Measurements from ENCODE around the gene ZNF410.
"Not testable (repeated sequence)": the region's sequence is repeated elsewhere in the genome, so short reads cannot be mapped to it uniquely, and the experiment has no call there.

The ZNF410 gene

GRCh38 chr14:73861073-73861472 is 25.6 kb upstream of the ZNF410 start:
- Histone ChIP-seq H3K4me1 (ENCODE audit: control insufficient read depth, insufficient read depth, low read length, poor library complexity, severe bottlenecking) (no peaks in the 10 kb centered on the region), H3K36me3 (ENCODE audit: control insufficient read depth, insufficient read depth, low read length) (no peaks in the 10 kb centered on the region), H3K9me3 (ENCODE audit: control insufficient read depth, low read length) (no peaks in the 10 kb centered on the region), H3K4me3 (ENCODE audit: insufficient read depth, low read depth, low read length, poor library complexity, severe bottlenecking) (no peak overlapping the region), H3K27me3 (replicated peaks; ENCODE audit: control insufficient read depth, insufficient read depth, low read length, poor library complexity, severe bottlenecking) (no peaks in the 10 kb centered on the region), H3K27ac (ENCODE audit: insufficient read depth, low read length, poor library complexity, severe bottlenecking) (no peak overlapping the region)
- DNase-seq = no peak

DNA sequence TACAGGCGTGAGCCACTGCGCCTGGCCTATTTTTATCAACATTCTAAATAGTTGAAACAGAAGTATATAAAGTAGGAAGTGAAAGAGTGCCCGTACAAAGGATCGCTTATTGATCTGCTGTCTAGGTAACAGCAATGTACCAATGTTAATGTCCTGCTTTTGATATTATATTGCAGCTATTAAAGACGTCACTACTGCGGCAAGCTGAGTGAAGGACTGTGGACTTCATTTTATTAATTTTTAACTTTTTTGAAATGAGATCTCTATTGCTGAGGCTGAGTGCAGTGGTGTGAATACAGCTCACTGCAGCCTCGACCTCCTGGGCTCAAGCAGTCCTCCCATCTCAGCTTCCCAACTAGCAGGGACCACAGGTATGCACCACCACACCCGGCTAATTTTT is 24.2 kb upstream of the ZNF410 start:
- H3K27ac ChIP-seq (ENCODE audit: insufficient read depth, low read length, poor library complexity, severe bottlenecking) = no peak overlapping the region
- H3K36me3 ChIP-seq (ENCODE audit: control insufficient read depth, insufficient read depth, low read length) = no peaks in the 10 kb centered on the region
- DNase-seq = no peak
- no peaks in the 10 kb centered on the region for H3K27me3 ChIP-seq (replicated peaks; ENCODE audit: control insufficient read depth, insufficient read depth, low read length, poor library complexity, severe bottlenecking)
- no peak overlapping the region for H3K4me3 ChIP-seq (ENCODE audit: insufficient read depth, low read depth, low read length, poor library complexity, severe bottlenecking)
- no peaks in the 10 kb centered on the region for H3K9me3 ChIP-seq (ENCODE audit: control insufficient read depth, low read length)
- no peaks in the 10 kb centered on the region for H3K4me1 ChIP-seq (ENCODE audit: control insufficient read depth, insufficient read depth, low read length, poor library complexity, severe bottlenecking)

GRCh38 chr14:73863209-73863608 is 23.4 kb upstream of the ZNF410 start:
- no peaks in the 10 kb centered on the region for H3K9me3 ChIP-seq (ENCODE audit: control insufficient read depth, low read length)
- H3K36me3 ChIP-seq (ENCODE audit: control insufficient read depth, insufficient read depth, low read length) = no peaks in the 10 kb centered on the region
- no peak overlapping the region for H3K4me3 ChIP-seq (ENCODE audit: insufficient read depth, low read depth, low read length, poor library complexity, severe bottlenecking)
- no peak overlapping the region for H3K27ac ChIP-seq (ENCODE audit: insufficient read depth, low read length, poor library complexity, severe bottlenecking)
- H3K27me3 ChIP-seq (replicated peaks; ENCODE audit: control insufficient read depth, insufficient read depth, low read length, poor library complexity, severe bottlenecking) = no peaks in the 10 kb centered on the region
- no peaks in the 10 kb centered on the region for H3K4me1 ChIP-seq (ENCODE audit: control insufficient read depth, insufficient read depth, low read length, poor library complexity, severe bottlenecking)
- no peak for DNase-seq

GRCh38 chr14:73865534-73866113 is 21.0 kb upstream of the ZNF410 start:
- Histone ChIP-seq H3K4me3 (ENCODE audit: insufficient read depth, low read depth, low read length, poor library complexity, severe bottlenecking) (no peak overlapping the region), H3K4me1 (ENCODE audit: control insufficient read depth, insufficient read depth, low read length, poor library complexity, severe bottlenecking) (no peaks in the 10 kb centered on the region), H3K36me3 (ENCODE audit: control insufficient read depth, insufficient read depth, low read length) (no peaks in the 10 kb centered on the region), H3K27me3 (replicated peaks; ENCODE audit: control insufficient read depth, insufficient read depth, low read length, poor library complexity, severe bottlenecking) (no peaks in the 10 kb centered on the region), H3K9me3 (ENCODE audit: control insufficient read depth, low read length) (no peaks in the 10 kb centered on the region), H3K27ac (ENCODE audit: insufficient read depth, low read length, poor library complexity, severe bottlenecking) (no peak overlapping the region)
- DNase-seq = no peak

GRCh38 chr14:73869754-73870153 is 16.9 kb upstream of the ZNF410 start:
- H3K36me3 ChIP-seq (ENCODE audit: control insufficient read depth, insufficient read depth, low read length); H3K4me3 ChIP-seq (ENCODE audit: insufficient read depth, low read depth, low read length, poor library complexity, severe bottlenecking); H3K27me3 ChIP-seq (replicated peaks; ENCODE audit: control insufficient read depth, insufficient read depth, low read length, poor library complexity, severe bottlenecking); DNase-seq; H3K9me3 ChIP-seq (ENCODE audit: control insufficient read depth, low read length); H3K27ac ChIP-seq (ENCODE audit: insufficient read depth, low read length, poor library complexity, severe bottlenecking); H3K4me1 ChIP-seq (ENCODE audit: control insufficient read depth, insufficient read depth, low read length, poor library complexity, severe bottlenecking): not testable (repeated sequence)

- no peaks in the 10 kb centered on the region for H3K36me3 ChIP-seq (ENCODE audit: control insufficient read depth, insufficient read depth, low read length)
- no peaks in the 10 kb centered on the region for H3K27me3 ChIP-seq (replicated peaks; ENCODE audit: control insufficient read depth, insufficient read depth, low read length, poor library complexity, severe bottlenecking)
- DNase-seq = no peak
- H3K4me3 ChIP-seq (ENCODE audit: insufficient read depth, low read depth, low read length, poor library complexity, severe bottlenecking) = no peak overlapping the region
- no peaks in the 10 kb centered on the region for H3K4me1 ChIP-seq (ENCODE audit: control insufficient read depth, insufficient read depth, low read length, poor library complexity, severe bottlenecking)
- H3K9me3 ChIP-seq (ENCODE audit: control insufficient read depth, low read length) = no peaks in the 10 kb centered on the region
- H3K27ac ChIP-seq (ENCODE audit: insufficient read depth, low read length, poor library complexity, severe bottlenecking) = no peak overlapping the region
These were observed 16.0 kb upstream of the ZNF410 start for GRCh38 chr14:73870525-73871235.

DNA sequence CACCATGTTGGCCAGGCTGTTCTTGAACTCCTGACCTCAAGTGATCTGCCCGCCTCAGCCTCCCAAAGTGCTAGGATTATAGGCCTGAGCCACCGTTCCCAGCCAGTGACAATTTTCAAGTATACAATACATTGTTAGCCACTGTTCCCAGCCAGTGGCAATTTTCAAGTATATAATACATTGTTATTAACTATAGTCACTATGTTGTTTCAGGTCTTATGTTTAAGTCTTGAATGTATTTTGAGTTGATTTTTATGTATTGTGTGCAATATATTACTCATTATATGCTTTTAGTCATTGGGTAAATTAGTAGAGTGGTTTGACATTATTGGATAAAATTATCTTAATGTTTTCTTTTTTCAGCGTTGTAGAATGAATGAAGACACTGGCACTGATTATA is 13.0 kb upstream of the ZNF410 start:
- H3K36me3 ChIP-seq (ENCODE audit: control insufficient read depth, insufficient read depth, low read length) = no peaks in the 10 kb centered on the region
- H3K27ac ChIP-seq (ENCODE audit: insufficient read depth, low read length, poor library complexity, severe bottlenecking) = no peak overlapping the region
- H3K4me3 ChIP-seq (ENCODE audit: insufficient read depth, low read depth, low read length, poor library complexity, severe bottlenecking) = no peak overlapping the region
- no peaks in the 10 kb centered on the region for H3K9me3 ChIP-seq (ENCODE audit: control insufficient read depth, low read length)
- no peaks in the 10 kb centered on the region for H3K4me1 ChIP-seq (ENCODE audit: control insufficient read depth, insufficient read depth, low read length, poor library complexity, severe bottlenecking)
- DNase-seq = no peak
- no peaks in the 10 kb centered on the region for H3K27me3 ChIP-seq (replicated peaks; ENCODE audit: control insufficient read depth, insufficient read depth, low read length, poor library complexity, severe bottlenecking)

DNA sequence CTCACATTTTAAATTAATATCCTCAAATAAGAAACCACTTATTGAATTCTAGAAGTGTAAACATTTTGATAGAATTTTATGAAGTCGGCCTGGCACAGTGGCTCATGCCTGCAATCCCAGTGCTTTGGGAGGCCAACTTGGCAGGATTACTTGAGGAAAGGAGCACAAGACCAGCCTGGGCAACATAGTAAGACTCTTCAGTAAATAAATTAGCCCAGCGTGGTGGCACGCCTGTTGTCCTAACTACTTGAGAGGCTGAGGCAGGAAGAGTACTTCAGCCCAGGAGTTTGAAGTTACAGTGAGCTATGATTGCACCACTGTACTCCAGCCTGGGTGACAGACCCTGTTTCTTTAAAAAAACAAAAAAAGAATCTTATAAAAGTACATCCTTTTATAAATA is 8.9 kb upstream of the ZNF410 start:
- no peaks in the 10 kb centered on the region for H3K4me1 ChIP-seq (ENCODE audit: control insufficient read depth, insufficient read depth, low read length, poor library complexity, severe bottlenecking)
- no peak overlapping the region for H3K4me3 ChIP-seq (ENCODE audit: insufficient read depth, low read depth, low read length, poor library complexity, severe bottlenecking)
- no peak overlapping the region for H3K27ac ChIP-seq (ENCODE audit: insufficient read depth, low read length, poor library complexity, severe bottlenecking)
- H3K36me3 ChIP-seq (ENCODE audit: control insufficient read depth, insufficient read depth, low read length) = no peaks in the 10 kb centered on the region
- H3K9me3 ChIP-seq (ENCODE audit: control insufficient read depth, low read length) = no peaks in the 10 kb centered on the region
- no peaks in the 10 kb centered on the region for H3K27me3 ChIP-seq (replicated peaks; ENCODE audit: control insufficient read depth, insufficient read depth, low read length, poor library complexity, severe bottlenecking)
- no peak for DNase-seq

- Histone ChIP-seq H3K9me3 (ENCODE audit: control insufficient read depth, low read length) (no peaks in the 10 kb centered on the region), H3K27ac (ENCODE audit: insufficient read depth, low read length, poor library complexity, severe bottlenecking) (no peak overlapping the region), H3K4me3 (ENCODE audit: insufficient read depth, low read depth, low read length, poor library complexity, severe bottlenecking) (no peak overlapping the region), H3K27me3 (replicated peaks; ENCODE audit: control insufficient read depth, insufficient read depth, low read length, poor library complexity, severe bottlenecking) (no peaks in the 10 kb centered on the region), H3K4me1 (ENCODE audit: control insufficient read depth, insufficient read depth, low read length, poor library complexity, severe bottlenecking) (no peaks in the 10 kb centered on the region), H3K36me3 (ENCODE audit: control insufficient read depth, insufficient read depth, low read length) (no peaks in the 10 kb centered on the region)
- DNase-seq = no peak
These were observed 8.2 kb upstream of the ZNF410 start for GRCh38 chr14:73878436-73878835.

DNA sequence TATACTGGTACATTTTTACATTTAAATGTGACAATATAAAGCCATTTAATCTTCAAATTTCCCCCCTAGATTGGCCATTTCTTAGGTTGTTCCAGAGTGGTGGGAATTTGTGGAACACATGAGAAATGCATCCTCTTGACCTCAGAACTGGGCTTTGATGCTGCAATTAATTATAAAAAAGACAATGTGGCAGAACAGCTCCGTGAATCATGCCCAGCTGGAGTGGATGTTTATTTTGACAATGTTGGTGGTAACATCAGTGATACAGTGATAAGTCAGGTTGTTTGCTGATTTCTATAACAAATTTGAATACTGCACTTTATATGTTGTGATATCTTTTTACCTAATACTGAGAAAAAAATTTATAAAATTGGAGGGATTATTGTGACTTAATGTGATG is 7.6 kb upstream of the ZNF410 start:
- no peaks in the 10 kb centered on the region for H3K9me3 ChIP-seq (ENCODE audit: control insufficient read depth, low read length)
- no peak overlapping the region for H3K4me3 ChIP-seq (ENCODE audit: insufficient read depth, low read depth, low read length, poor library complexity, severe bottlenecking)
- H3K36me3 ChIP-seq (ENCODE audit: control insufficient read depth, insufficient read depth, low read length) = no peaks in the 10 kb centered on the region
- DNase-seq = no peak
- H3K4me1 ChIP-seq (ENCODE audit: control insufficient read depth, insufficient read depth, low read length, poor library complexity, severe bottlenecking) = no peaks in the 10 kb centered on the region
- H3K27me3 ChIP-seq (replicated peaks; ENCODE audit: control insufficient read depth, insufficient read depth, low read length, poor library complexity, severe bottlenecking) = no peaks in the 10 kb centered on the region
- no peak overlapping the region for H3K27ac ChIP-seq (ENCODE audit: insufficient read depth, low read length, poor library complexity, severe bottlenecking)

All from effector memory CD4-positive, alpha-beta T cell (primary cell).